HepG2 (cell line): Measurements from ENCODE around the gene NAPSA. TPM values are rescaled to one million over a fixed set of nuclear protein-coding genes. Genes with fewer than 3 reads are reported as not detected.
A peak's percentile ranks its signal among the peaks of the same experiment; 100 is the strongest.

ENCODE experiments used
- ATAC-seq: fragments of 200-7000 bp; cut with Tn5 transposase; 3 replicates; pipeline ENCODE4 v1.9.1; 2020; ENCODE audit warnings: mild to moderate bottlenecking, moderate library complexity
- BruUV-seq: library from RNA; stranded (reverse); fragments of 400-500 nt; replicated peaks from 2 replicates; lab custom pipeline; 2021; lab: Mats Ljungman, UMichigan
- CTCF ChIA-PET: fragments of 300-600 bp; formaldehyde crosslinking; extraction: SDS; loops from one replicate; lab custom pipeline; 2021; ENCODE audit warnings: low total read pairs, inconsistent platforms, low intra/inter-chr PET ratio; lab: Yijun Ruan, JAX
- POLR2A ChIA-PET: fragments of 350-600 bp; sonication (Branson Sonifier 250); formaldehyde crosslinking; loops from one replicate; lab custom pipeline; 2020; ENCODE audit warnings: antibody characterized with exemption, inconsistent platforms; lab: Yijun Ruan, JAX
- DNase-seq: peaks from one replicate; pipeline ENCODE4 v3.0.0-alpha.2; 2015; ENCODE audit warnings: low spot score
- FAIRE-seq: peaks from 3 replicates; lab custom pipeline; 2011; peaks lifted over from hg19 to GRCh38; lab: Jason Lieb, UNC
- H2AFZ ChIP-seq: one replicate; pipeline ENCODE4 v1.6.1; 2011; ENCODE audit warnings: low read length, inconsistent platforms
- H3K27ac ChIP-seq: fragments of 300-600 bp; 3 replicates; pipeline ENCODE4 v1.8.0; 2011; ENCODE audit warnings: mixed run types, mild to moderate bottlenecking, mixed read lengths, low read length, inconsistent platforms; ENCODE audit not compliant: insufficient read depth; ENCODE audit errors: extremely low read length
- H3K27me3 ChIP-seq, 2 experiments: fragments of 200-600 bp in 1 of 2; 2 replicates in 1 of 2; 3 replicates in 1 of 2; pipeline versions ENCODE4 v1.6.0 to v1.8.0; 2011; ENCODE audit warnings: low read length in 2 of 2, mild to moderate bottlenecking in 2 of 2, moderate library complexity in 2 of 2, inconsistent platforms in 1 of 2; ENCODE audit not compliant: insufficient read depth in 2 of 2, control insufficient read depth in 1 of 2
- H3K36me3 ChIP-seq, 2 experiments: fragments of 200-600 bp in 1 of 2; replicated peaks in 1 of 2; 2 replicates in 1 of 2; 3 replicates in 1 of 2; pipeline versions ENCODE4 v1.5.1 to v1.8.0; 2011; ENCODE audit warnings: low read length in 2 of 2, inconsistent platforms in 1 of 2; ENCODE audit not compliant: insufficient read depth in 2 of 2, control insufficient read depth in 1 of 2
- H3K4me1 ChIP-seq: 2 replicates; pipeline ENCODE4 v1.5.1; 2012; ENCODE audit warnings: low read length, inconsistent platforms; ENCODE audit not compliant: insufficient read depth
- H3K4me2 ChIP-seq: 2 replicates; pipeline ENCODE4 v1.6.0; 2011; ENCODE audit warnings: low read depth, low read length, inconsistent platforms
- H3K4me3 ChIP-seq, 3 experiments: fragments of 200-600 bp in 1 of 3; sonication (generic), shearing (Covaris generic) in 1 of 3; replicated peaks in 1 of 3; 2 replicates each; pipeline ENCODE4 v1.5.1; 2011 to 2016; ENCODE audit warnings: low read length in 3 of 3, inconsistent platforms in 2 of 3, low read depth in 2 of 3, mild to moderate bottlenecking in 2 of 3, control low read depth in 1 of 3, mixed read lengths in 1 of 3; ENCODE audit not compliant: insufficient read depth in 1 of 3
- H3K79me2 ChIP-seq: one replicate; pipeline ENCODE4 v1.6.1; 2011; ENCODE audit warnings: low read length, inconsistent platforms; ENCODE audit not compliant: insufficient read depth
- H3K9ac ChIP-seq: 2 replicates; pipeline ENCODE4 v1.6.0; 2011; ENCODE audit warnings: mild to moderate bottlenecking, low read depth, low read length, inconsistent platforms; ENCODE audit not compliant: insufficient read depth
- H3K9me3 ChIP-seq: 2 replicates; pipeline ENCODE4 v1.5.1; 2012; ENCODE audit warnings: mild to moderate bottlenecking, low read length
- H4K20me1 ChIP-seq: 2 replicates; pipeline ENCODE4 v1.6.0; 2011; ENCODE audit warnings: inconsistent platforms, mild to moderate bottlenecking, low read length, moderate library complexity; ENCODE audit not compliant: insufficient read depth
- AGO1 ChIP-seq: fragments of 200-400 bp; formaldehyde crosslinking; IDR thresholded peaks from 2 replicates; pipeline ENCODE4 v1.6.1; 2017; ENCODE audit warnings: mild to moderate bottlenecking, low read depth, low read length, moderate library complexity; ENCODE audit not compliant: poor library complexity, severe bottlenecking
- ARNTL ChIP-seq: sonication (generic); formaldehyde crosslinking; IDR thresholded peaks from 2 replicates; pipeline ENCODE4 v1.4.0; 2020; ENCODE audit warnings: mild to moderate bottlenecking, missing genetic modification reagents
- CSRNP1 ChIP-seq: sonication (generic); formaldehyde crosslinking; IDR thresholded peaks from 2 replicates; pipeline ENCODE4 v1.8.1; 2023; ENCODE audit warnings: mild to moderate bottlenecking, missing genetic modification reagents
- GTF2F1 ChIP-seq: fragments of 150-350 bp; IDR thresholded peaks from 2 replicates; pipeline ENCODE4 v1.6.1; 2014; ENCODE audit warnings: low read length
- HES4 ChIP-seq: sonication (generic); formaldehyde crosslinking; IDR thresholded peaks from 2 replicates; pipeline ENCODE4 v1.9.0; 2021; ENCODE audit warnings: mild to moderate bottlenecking, missing genetic modification reagents, borderline replicate concordance
- KAT8 ChIP-seq: IDR thresholded peaks from 2 replicates; pipeline ENCODE4 v1.6.1; 2016; ENCODE audit warnings: missing genetic modification reagents, missing compliant biosample characterization
- NFYC ChIP-seq: IDR thresholded peaks from 2 replicates; pipeline ENCODE4 v1.6.1; 2016; ENCODE audit warnings: missing genetic modification reagents, missing compliant biosample characterization
- PAX8 ChIP-seq: sonication (generic); formaldehyde crosslinking; IDR thresholded peaks from 2 replicates; pipeline ENCODE4 v1.8.0; 2022; ENCODE audit warnings: mild to moderate bottlenecking, missing genetic modification reagents, borderline replicate concordance
- SETDB1 ChIP-seq: sonication (generic); formaldehyde crosslinking; IDR thresholded peaks from 2 replicates; pipeline ENCODE4 v1.5.1; 2020; ENCODE audit warnings: missing genetic modification reagents, mild to moderate bottlenecking, borderline replicate concordance
- ZBTB3 ChIP-seq: sonication (generic); formaldehyde crosslinking; IDR thresholded peaks from 2 replicates; pipeline ENCODE4 v1.4.0; 2020; ENCODE audit warnings: low read depth, mild to moderate bottlenecking, moderate library complexity, missing genetic modification reagents, borderline replicate concordance
- ZFP36L1 ChIP-seq: sonication (generic); formaldehyde crosslinking; IDR thresholded peaks from 2 replicates; pipeline ENCODE4 v1.8.0; 2022; ENCODE audit warnings: mild to moderate bottlenecking, missing genetic modification reagents, moderate library complexity
- ZNF570 ChIP-seq: sonication (generic); formaldehyde crosslinking; IDR thresholded peaks from 2 replicates; pipeline ENCODE4 v1.4.0; 2020; ENCODE audit warnings: mild to moderate bottlenecking, missing genetic modification reagents, borderline replicate concordance
- ZNF780A ChIP-seq: sonication (generic); formaldehyde crosslinking; IDR thresholded peaks from 2 replicates; pipeline ENCODE4 v1.8.0; 2022; ENCODE audit warnings: mild to moderate bottlenecking, missing genetic modification reagents, moderate library complexity
- WGBS: methylation state at CpG from one replicate; pipeline ENCODE4 v1.1.6; 2017; ENCODE audit warnings: low lambda C conversion rate; 5-methylcytosine and 5-hydroxymethylcytosine counted together
- in situ Hi-C: cut with HindIII; loops from 2 replicates; pipeline ENCODE4 v1.10.0; 2017; ENCODE audit warnings: low pct_unique_long_range_greater_than_20kb; ENCODE audit not compliant: extremely low pct_ligation_motif_present
- intact Hi-C: fragments of 100-400 bp; cut with micrococcal nuclease; formaldehyde crosslinking; loops from one replicate; pipeline ENCODE4 v1.10.0; 2022; ENCODE audit not compliant: unreplicated experiment
- polyA plus RNA-seq, 8 experiments: library from polyadenylated mRNA; depleted of rRNA in 3 of 8; stranded (reverse) in 7 of 8; unstranded in 1 of 8; fragments of >200 nt; fragmentation: Illumina TruSeq in 4 of 8; extraction: Trizol in 4 of 8; gene quantifications; 2 replicates each; pipeline versions ENCODE4 v1.2.1 to v1.2.3, GENCODE V29; 2011 to 2016; ENCODE audit warnings: low read depth in 4 of 8, missing spikeins in 1 of 8, mixed read lengths in 1 of 8; ENCODE audit not compliant: insufficient read depth in 1 of 8
- total RNA-seq, 5 experiments: library from RNA; depleted of rRNA; stranded (reverse); fragments of >200 nt; fragmentation: Illumina TruSeq; extraction: Trizol; gene quantifications; 2 replicates each; pipeline ENCODE4 v1.2.3, GENCODE V29; 2016; ENCODE audit warnings: low read depth in 1 of 5
- TF ChIP-seq, protein P1 (sequence below): sonication (generic); formaldehyde crosslinking; IDR thresholded peaks from 2 replicates; pipeline ENCODE4 v1.8.0; 2022; ENCODE audit warnings: missing genetic modification reagents, mild to moderate bottlenecking, moderate library complexity, borderline replicate concordance
- TF ChIP-seq, protein P2 (sequence below): sonication (generic); formaldehyde crosslinking; IDR thresholded peaks from 2 replicates; pipeline ENCODE4 v1.4.0; 2020; ENCODE audit warnings: missing genetic modification reagents, borderline replicate concordance

NAPSA gene
- total and polyA plus RNA-seq, 2 of the 13 experiments (the other 11 are each of a cell fraction or from before 2014, with no cell fraction given), result not detected

DNA sequence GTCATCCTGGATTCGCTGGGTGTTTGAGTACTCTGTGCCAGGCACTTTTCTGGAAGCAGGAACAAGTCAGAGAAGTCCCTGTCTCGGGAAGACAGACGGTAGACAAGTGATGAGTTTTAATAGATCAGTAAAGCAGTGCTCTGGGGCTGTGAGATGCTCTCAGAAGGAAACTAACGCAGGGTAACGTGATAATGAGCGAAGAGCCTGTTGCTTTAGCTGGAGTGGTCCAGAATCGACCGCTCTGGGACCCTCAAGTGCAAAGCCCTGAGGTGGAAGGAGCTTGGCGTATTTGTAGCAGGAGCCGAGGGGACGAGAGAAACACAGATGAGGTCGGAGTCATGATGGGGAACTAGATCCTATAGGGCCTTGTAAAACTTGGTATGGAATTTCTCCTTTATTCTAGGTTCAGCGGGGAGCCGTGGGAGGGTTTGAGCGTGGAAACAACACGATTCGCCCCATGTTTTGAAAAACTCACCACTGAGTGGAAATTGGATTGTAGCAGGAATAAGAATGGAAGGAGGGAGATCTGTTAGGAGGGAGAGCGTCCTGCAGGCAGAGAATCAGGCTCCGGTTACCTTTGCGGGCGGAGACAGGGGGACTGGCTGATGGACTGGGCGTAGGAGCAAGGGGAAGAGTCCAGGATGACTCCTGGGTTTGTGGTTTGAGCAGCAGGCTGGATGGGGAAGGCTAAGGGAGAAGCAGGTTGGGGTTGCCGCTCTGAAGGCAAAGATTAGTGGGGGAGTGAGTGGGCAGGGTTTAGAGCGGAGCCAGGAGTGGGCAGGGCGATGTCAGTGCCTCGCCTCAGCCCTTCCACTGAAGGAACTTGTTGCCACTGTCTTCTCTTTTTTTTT, 19.5 kb upstream of the NAPSA start:
- POLR2A ChIA-PET, result interaction anchor here (0.5 to 1.7 kb wide), 11 partner anchors 9 to 420 kb away, joined by 3 to 12 read pairs (median 4); partner anchors contain the start of genes JOSD2, KCNC3 and NR1H2
- H3K4me3 ChIP-seq, result peak overlapping the region; percentile 70 to 78 (median 72)
- BruUV-seq, result TSS peak; percentile 54
- H3K27ac ChIP-seq, result peak overlapping the region; percentile 87
- WGBS, result 12% methylated on average over 26 of the region's 26 CpGs
- H3K9me3 ChIP-seq, result no peaks in the 10 kb centered on the region
- FAIRE-seq, result no peak
- no peaks in the 10 kb centered on the region for H4K20me1 ChIP-seq
- H3K9ac ChIP-seq, result peak overlapping the region; percentile 77
- H3K36me3 ChIP-seq, result peaks cover 9 to 22% of the 10 kb centered on the region in 2 experiments
- peak; percentile 4 for ATAC-seq
- H3K4me2 ChIP-seq, result peak overlapping the region; percentile 97
- CTCF ChIA-PET, result no interaction called here
- intact Hi-C loops (no loop called here), in situ Hi-C loops (no loop called here)
- DNase-seq, result no peak
- H2AFZ ChIP-seq, result no peak overlapping the region
- H3K27me3 ChIP-seq, result no peaks in the 10 kb centered on the region
- H3K4me1 ChIP-seq, result peaks cover 22% of the 10 kb centered on the region
- peaks cover 29% of the 10 kb centered on the region for H3K79me2 ChIP-seq
- no peak for TF ChIP-seq KAT8 (CRISPR knock-in tag)
- no peak for TF ChIP-seq HES4
- TF ChIP-seq PAX8 (CRISPR knock-in tag), result no peak
- TF ChIP-seq SETDB1 (CRISPR knock-in tag), result no peak
- TF ChIP-seq, protein P1, sequence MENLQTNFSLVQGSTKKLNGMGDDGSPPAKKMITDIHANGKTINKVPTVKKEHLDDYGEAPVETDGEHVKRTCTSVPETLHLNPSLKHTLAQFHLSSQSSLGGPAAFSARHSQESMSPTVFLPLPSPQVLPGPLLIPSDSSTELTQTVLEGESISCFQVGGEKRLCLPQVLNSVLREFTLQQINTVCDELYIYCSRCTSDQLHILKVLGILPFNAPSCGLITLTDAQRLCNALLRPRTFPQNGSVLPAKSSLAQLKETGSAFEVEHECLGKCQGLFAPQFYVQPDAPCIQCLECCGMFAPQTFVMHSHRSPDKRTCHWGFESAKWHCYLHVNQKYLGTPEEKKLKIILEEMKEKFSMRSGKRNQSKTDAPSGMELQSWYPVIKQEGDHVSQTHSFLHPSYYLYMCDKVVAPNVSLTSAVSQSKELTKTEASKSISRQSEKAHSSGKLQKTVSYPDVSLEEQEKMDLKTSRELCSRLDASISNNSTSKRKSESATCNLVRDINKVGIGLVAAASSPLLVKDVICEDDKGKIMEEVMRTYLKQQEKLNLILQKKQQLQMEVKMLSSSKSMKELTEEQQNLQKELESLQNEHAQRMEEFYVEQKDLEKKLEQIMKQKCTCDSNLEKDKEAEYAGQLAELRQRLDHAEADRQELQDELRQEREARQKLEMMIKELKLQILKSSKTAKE (CRISPR knock-in tag), result no peak
- TF ChIP-seq ZFP36L1 (CRISPR knock-in tag), result no peak
- TF ChIP-seq CSRNP1 (CRISPR knock-in tag), result peak; percentile 16; the same call in 1 of the 2 replicates
- TF ChIP-seq ZBTB3 (CRISPR knock-in tag), result peak; percentile 56; the same call in 1 of the 2 replicates
- TF ChIP-seq, protein P2, sequence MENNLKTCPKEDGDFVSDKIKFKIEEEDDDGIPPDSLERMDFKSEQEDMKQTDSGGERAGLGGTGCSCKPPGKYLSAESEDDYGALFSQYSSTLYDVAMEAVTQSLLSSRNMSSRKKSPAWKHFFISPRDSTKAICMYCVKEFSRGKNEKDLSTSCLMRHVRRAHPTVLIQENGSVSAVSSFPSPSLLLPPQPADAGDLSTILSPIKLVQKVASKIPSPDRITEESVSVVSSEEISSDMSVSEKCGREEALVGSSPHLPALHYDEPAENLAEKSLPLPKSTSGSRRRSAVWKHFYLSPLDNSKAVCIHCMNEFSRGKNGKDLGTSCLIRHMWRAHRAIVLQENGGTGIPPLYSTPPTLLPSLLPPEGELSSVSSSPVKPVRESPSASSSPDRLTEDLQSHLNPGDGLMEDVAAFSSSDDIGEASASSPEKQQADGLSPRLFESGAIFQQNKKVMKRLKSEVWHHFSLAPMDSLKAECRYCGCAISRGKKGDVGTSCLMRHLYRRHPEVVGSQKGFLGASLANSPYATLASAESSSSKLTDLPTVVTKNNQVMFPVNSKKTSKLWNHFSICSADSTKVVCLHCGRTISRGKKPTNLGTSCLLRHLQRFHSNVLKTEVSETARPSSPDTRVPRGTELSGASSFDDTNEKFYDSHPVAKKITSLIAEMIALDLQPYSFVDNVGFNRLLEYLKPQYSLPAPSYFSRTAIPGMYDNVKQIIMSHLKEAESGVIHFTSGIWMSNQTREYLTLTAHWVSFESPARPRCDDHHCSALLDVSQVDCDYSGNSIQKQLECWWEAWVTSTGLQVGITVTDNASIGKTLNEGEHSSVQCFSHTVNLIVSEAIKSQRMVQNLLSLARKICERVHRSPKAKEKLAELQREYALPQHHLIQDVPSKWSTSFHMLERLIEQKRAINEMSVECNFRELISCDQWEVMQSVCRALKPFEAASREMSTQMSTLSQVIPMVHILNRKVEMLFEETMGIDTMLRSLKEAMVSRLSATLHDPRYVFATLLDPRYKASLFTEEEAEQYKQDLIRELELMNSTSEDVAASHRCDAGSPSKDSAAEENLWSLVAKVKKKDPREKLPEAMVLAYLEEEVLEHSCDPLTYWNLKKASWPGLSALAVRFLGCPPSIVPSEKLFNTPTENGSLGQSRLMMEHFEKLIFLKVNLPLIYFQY, result no peak
- no peak for TF ChIP-seq AGO1
- no peak for TF ChIP-seq GTF2F1
- no peak for TF ChIP-seq ZNF780A (CRISPR knock-in tag)
- TF ChIP-seq ZNF570 (CRISPR knock-in tag), result no peak
- TF ChIP-seq ARNTL (CRISPR knock-in tag), result no peak
- TF ChIP-seq NFYC, result no peak
